ENCODE measurements around the gene PADI1.

- TF ChIP-seq CTCF (IDR thresholded peaks at IDR 0.05) (no peak), POLR2A (IDR thresholded peaks at IDR 0.05) (no peak)
Measured at GRCh38 chr1:17192394-17193221, 12.3 kb upstream of the PADI1 start.

Measured in body of pancreas (tissue), 4 donors.